ENCODE measurements around the gene PFKL. TPM values are rescaled to one million over a fixed set of nuclear protein-coding genes. Genes with fewer than 3 reads are reported as not detected.

The PFKL gene
- total RNA-seq, 1 experiment from 2014 or later = 150 TPM

DNA sequence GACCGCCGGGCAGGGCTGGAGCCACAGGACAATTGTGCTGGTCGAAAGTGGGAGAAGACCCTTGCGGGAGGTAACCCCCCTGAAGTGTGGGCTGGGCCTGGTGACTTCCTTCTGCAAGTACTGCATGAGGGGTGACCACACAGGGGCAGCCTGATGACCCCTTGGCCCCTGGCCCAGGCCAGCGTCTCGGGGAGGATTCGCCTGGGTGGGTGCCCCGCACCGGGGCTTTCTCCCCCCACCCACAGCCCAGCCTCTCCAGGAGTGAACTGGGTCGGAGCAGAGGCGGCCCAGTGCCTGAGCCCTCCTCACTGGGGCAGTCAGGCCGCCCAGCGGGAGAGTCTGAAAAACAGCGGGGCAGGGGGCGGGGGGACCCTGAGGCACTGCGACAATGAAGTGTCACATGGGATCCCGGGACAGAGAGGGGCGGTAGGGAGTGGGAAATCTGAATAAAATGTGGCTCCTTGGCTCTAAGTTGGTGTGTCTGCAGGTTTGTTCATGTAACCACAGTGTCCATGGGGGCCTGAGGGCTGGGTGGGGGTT, 36.6 kb upstream of the PFKL start:
- Histone ChIP-seq H3K9me3 (ENCODE audit: control insufficient read depth in 1 of 2, insufficient read depth in 1 of 2, low read depth in 1 of 2, low read length in 2 of 2) (no peaks in the 10 kb centered on the region), H3K9ac (ENCODE audit: low read length) (no peak overlapping the region), H3K36me3 (ENCODE audit: control insufficient read depth in 1 of 2, insufficient read depth in 2 of 2, low read length in 2 of 2) (no peaks in the 10 kb centered on the region), H3K4me1 (ENCODE audit: control insufficient read depth in 1 of 2, insufficient read depth in 2 of 2, low read length in 2 of 2) (no peaks in the 10 kb centered on the region), H3K27me3 (ENCODE audit: insufficient read depth, low read length) (no peaks in the 10 kb centered on the region), H3K4me3 (replicated peaks in 1 of 2; ENCODE audit: low read depth in 1 of 2, low read length in 2 of 2) (no peak overlapping the region), H3K4me2 (ENCODE audit: low read length) (no peak overlapping the region), H3K27ac (ENCODE audit: low read depth, low read length) (no peak overlapping the region), H2AFZ (ENCODE audit: low read depth, low read length, poor library complexity, severe bottlenecking) (no peak overlapping the region), H3K79me2 (ENCODE audit: insufficient read depth, low read length) (no peaks in the 10 kb centered on the region), H4K20me1 (ENCODE audit: insufficient read depth) (no peaks in the 10 kb centered on the region), H3K9me2 (ENCODE audit: insufficient read depth) (no peaks in the 10 kb centered on the region)
- ATAC-seq (no peak), DNase-seq (ENCODE audit: low read depth, low spot score) (no peak)
- intact Hi-C loops (cut with micrococcal nuclease) = no loop called here
- ChIA-PET POLR2A (no interaction called here), RAD21 (ENCODE audit: low non-redundant PET in 1 of 2, low total read pairs in 2 of 2, uncharacterized antibody in 2 of 2, unreplicated experiment in 2 of 2) (no interaction called here), CTCF (interaction anchor here (0.7 kb wide), 1 partner anchor 34 kb away, joined by 4 read pairs; no protein-coding TSS in a partner anchor)
- no TSS peak for BruUV-seq (replicated peaks)
- no peak for TF ChIP-seq JUND (IDR thresholded peaks at IDR 0.05)

DNA sequence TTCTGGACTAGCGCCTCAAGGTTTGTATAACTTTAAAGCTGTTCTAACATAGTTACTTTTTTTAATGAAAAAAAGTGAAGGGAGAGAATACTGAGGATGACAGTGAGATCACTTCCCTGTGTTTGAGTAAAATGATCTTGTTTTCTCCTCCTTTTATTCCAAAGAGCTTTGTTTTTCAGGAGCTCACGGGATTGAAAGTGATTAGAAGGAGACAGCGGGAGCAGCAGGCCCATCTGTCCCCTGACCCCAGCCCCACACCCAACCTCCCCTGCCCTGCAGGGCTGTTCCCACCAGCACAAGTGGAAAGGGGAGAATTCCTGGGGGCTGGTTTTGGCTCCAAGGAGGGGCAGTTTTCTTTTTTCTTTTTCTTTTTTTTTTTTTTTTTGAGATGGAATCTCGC, 36.1 kb upstream of the PFKL start:
- Histone ChIP-seq H3K4me3 (replicated peaks in 1 of 2; ENCODE audit: low read depth in 1 of 2, low read length in 2 of 2) (no peak overlapping the region), H4K20me1 (ENCODE audit: insufficient read depth) (no peaks in the 10 kb centered on the region), H3K9me2 (ENCODE audit: insufficient read depth) (no peaks in the 10 kb centered on the region), H3K4me1 (ENCODE audit: control insufficient read depth in 1 of 2, insufficient read depth in 2 of 2, low read length in 2 of 2) (no peaks in the 10 kb centered on the region), H3K79me2 (ENCODE audit: insufficient read depth, low read length) (no peaks in the 10 kb centered on the region), H2AFZ (ENCODE audit: low read depth, low read length, poor library complexity, severe bottlenecking) (no peak overlapping the region), H3K4me2 (ENCODE audit: low read length) (no peak overlapping the region), H3K9ac (ENCODE audit: low read length) (no peak overlapping the region), H3K9me3 (ENCODE audit: control insufficient read depth in 1 of 2, insufficient read depth in 1 of 2, low read depth in 1 of 2, low read length in 2 of 2) (no peaks in the 10 kb centered on the region), H3K27ac (ENCODE audit: low read depth, low read length) (no peak overlapping the region), H3K36me3 (ENCODE audit: control insufficient read depth in 1 of 2, insufficient read depth in 2 of 2, low read length in 2 of 2) (no peaks in the 10 kb centered on the region), H3K27me3 (ENCODE audit: insufficient read depth, low read length) (no peaks in the 10 kb centered on the region)
- ChIA-PET CTCF (interaction anchor here (0.7 kb wide), 1 partner anchor 34 kb away, joined by 4 read pairs; no protein-coding TSS in a partner anchor), POLR2A (no interaction called here), RAD21 (ENCODE audit: low non-redundant PET in 1 of 2, low total read pairs in 2 of 2, uncharacterized antibody in 2 of 2, unreplicated experiment in 2 of 2) (no interaction called here)
- ATAC-seq = no peak
- TF ChIP-seq SIN3A (IDR thresholded peaks at IDR 0.05; ENCODE audit: low read depth) (no peak), EZH2phosphoT487 (IDR thresholded peaks at IDR 0.05; ENCODE audit: borderline replicate concordance) (no peak), JUND (IDR thresholded peaks at IDR 0.05) (no peak), ELF1 (IDR thresholded peaks at IDR 0.05; ENCODE audit: borderline replicate concordance, low read depth) (no peak), YY1 (IDR thresholded peaks at IDR 0.05; ENCODE audit: extremely low read depth, insufficient replicate concordance, low read depth, low read length) (no peak), ZNF274 (IDR thresholded peaks at IDR 0.05; ENCODE audit: low read depth, low read length) (no peak), EZH2 (IDR thresholded peaks at IDR 0.05) (no peak), TCF7L2 (IDR thresholded peaks at IDR 0.05; ENCODE audit: borderline replicate concordance, extremely low read depth, insufficient read depth, insufficient read length) (no peak)
- TF ChIP-seq, protein P1, sequence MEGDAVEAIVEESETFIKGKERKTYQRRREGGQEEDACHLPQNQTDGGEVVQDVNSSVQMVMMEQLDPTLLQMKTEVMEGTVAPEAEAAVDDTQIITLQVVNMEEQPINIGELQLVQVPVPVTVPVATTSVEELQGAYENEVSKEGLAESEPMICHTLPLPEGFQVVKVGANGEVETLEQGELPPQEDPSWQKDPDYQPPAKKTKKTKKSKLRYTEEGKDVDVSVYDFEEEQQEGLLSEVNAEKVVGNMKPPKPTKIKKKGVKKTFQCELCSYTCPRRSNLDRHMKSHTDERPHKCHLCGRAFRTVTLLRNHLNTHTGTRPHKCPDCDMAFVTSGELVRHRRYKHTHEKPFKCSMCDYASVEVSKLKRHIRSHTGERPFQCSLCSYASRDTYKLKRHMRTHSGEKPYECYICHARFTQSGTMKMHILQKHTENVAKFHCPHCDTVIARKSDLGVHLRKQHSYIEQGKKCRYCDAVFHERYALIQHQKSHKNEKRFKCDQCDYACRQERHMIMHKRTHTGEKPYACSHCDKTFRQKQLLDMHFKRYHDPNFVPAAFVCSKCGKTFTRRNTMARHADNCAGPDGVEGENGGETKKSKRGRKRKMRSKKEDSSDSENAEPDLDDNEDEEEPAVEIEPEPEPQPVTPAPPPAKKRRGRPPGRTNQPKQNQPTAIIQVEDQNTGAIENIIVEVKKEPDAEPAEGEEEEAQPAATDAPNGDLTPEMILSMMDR (IDR thresholded peaks at IDR 0.05 in 2 of 3, conservative IDR thresholded peaks at IDR 0.05 in 1 of 3; ENCODE audit: borderline replicate concordance in 1 of 3, insufficient read depth in 1 of 3, low read depth in 2 of 3, low read length in 2 of 3) = no peak
- TF ChIP-seq, protein P2, sequence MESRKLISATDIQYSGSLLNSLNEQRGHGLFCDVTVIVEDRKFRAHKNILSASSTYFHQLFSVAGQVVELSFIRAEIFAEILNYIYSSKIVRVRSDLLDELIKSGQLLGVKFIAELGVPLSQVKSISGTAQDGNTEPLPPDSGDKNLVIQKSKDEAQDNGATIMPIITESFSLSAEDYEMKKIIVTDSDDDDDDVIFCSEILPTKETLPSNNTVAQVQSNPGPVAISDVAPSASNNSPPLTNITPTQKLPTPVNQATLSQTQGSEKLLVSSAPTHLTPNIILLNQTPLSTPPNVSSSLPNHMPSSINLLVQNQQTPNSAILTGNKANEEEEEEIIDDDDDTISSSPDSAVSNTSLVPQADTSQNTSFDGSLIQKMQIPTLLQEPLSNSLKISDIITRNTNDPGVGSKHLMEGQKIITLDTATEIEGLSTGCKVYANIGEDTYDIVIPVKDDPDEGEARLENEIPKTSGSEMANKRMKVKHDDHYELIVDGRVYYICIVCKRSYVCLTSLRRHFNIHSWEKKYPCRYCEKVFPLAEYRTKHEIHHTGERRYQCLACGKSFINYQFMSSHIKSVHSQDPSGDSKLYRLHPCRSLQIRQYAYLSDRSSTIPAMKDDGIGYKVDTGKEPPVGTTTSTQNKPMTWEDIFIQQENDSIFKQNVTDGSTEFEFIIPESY (IDR thresholded peaks at IDR 0.05; ENCODE audit: extremely low read depth, insufficient replicate concordance, low read length) = no peak
- BruUV-seq (replicated peaks) = no TSS peak
- intact Hi-C loops (cut with micrococcal nuclease) = no loop called here
- no peak for DNase-seq (ENCODE audit: low read depth, low spot score)

All from HCT116 (cell line).